ENCODE results near the gene FRMD1.

DNA sequence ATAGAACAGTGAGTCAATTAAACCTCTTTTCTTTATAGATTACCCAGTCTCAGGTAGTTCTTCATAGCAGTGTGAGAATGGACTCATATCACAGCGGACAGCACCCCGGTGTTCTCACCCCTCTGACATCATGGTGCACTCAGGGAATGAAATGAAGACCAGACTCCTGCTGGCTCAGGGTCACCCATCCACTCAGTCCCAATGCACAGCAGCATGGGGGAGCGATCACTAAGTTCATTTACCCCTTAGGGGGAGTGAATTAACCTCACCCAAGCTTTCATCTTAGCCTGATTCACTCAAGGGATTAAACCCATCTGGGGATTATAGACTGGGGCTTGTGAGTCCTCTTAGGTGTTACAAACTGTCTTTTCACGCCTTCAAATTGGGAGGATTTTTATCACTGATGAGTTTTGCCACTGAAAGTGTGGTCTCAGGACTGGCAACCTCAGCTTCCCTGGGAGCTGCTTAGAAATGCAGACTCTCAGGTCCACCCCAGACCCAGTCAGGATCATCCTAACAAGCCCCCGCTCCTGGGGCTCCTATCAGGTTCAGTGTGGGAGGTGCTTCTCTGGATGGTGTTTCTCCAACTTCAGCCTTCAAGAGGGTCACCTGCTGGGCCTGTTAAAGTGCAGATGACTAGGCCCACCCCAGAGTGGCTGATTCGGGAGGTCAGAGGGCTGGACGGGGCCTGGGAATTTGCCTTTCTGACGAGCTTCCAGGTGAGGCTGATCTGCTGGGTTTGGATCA, 44.3 kb upstream of the FRMD1 start:
- TF ChIP-seq, protein P1, sequence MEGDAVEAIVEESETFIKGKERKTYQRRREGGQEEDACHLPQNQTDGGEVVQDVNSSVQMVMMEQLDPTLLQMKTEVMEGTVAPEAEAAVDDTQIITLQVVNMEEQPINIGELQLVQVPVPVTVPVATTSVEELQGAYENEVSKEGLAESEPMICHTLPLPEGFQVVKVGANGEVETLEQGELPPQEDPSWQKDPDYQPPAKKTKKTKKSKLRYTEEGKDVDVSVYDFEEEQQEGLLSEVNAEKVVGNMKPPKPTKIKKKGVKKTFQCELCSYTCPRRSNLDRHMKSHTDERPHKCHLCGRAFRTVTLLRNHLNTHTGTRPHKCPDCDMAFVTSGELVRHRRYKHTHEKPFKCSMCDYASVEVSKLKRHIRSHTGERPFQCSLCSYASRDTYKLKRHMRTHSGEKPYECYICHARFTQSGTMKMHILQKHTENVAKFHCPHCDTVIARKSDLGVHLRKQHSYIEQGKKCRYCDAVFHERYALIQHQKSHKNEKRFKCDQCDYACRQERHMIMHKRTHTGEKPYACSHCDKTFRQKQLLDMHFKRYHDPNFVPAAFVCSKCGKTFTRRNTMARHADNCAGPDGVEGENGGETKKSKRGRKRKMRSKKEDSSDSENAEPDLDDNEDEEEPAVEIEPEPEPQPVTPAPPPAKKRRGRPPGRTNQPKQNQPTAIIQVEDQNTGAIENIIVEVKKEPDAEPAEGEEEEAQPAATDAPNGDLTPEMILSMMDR (IDR thresholded peaks at IDR 0.05; ENCODE audit: low read depth, low read length, poor library complexity, severe bottlenecking), result no peak
- no peak for TF ChIP-seq EZH2phosphoT487 (IDR thresholded peaks at IDR 0.05; ENCODE audit: borderline replicate concordance, low read length)

All from DOHH2 (cell line).